T47D (cell line): ENCODE data around the gene SIDT1.

ENCODE experiments used
- DNase-seq, 2 experiments: peaks; one replicate each; pipeline versions ENCODE4 v3.0.0 to v3.0.0-alpha.2; 2011 to 2012; ENCODE audit warnings: low read depth in 1 of 2, low spot score in 1 of 2
- JUND ChIP-seq: IDR thresholded peaks from 2 replicates; pipeline ENCODE4 v1.6.1; 2012; ENCODE audit warnings: low read depth
- in situ Hi-C: cut with HindIII; loops from 2 replicates; pipeline ENCODE4 v1.10.0; 2016; ENCODE audit warnings: low sequenced_read_pairs, low pct_unique_long_range_greater_than_20kb

SIDT1 gene

GRCh38 chr3:113552851-113553250 is 20.5 kb downstream of the SIDT1 start:
- TF ChIP-seq JUND, result no peak
- in situ Hi-C loops, result no loop called here
- peak in 1 of 2 experiments; percentile 55 for DNase-seq

GRCh38 chr3:113555138-113555537 is 22.8 kb downstream of the SIDT1 start:
- no peak for TF ChIP-seq JUND
- in situ Hi-C loops, result no loop called here
- DNase-seq, result no peak

GRCh38 chr3:113556316-113556945 is 24.1 kb downstream of the SIDT1 start:
- TF ChIP-seq JUND, result no peak
- in situ Hi-C loops, result no loop called here
- no peak for DNase-seq

- DNase-seq, result no peak
- in situ Hi-C loops, result no loop called here
- no peak for TF ChIP-seq JUND
Measured at GRCh38 chr3:113556946-113557335, 24.6 kb downstream of the SIDT1 start.

- in situ Hi-C loops, result no loop called here
- DNase-seq, result peak in 1 of 2 experiments; percentile 64
Measured at GRCh38 chr3:113557374-113557773, 25.0 kb downstream of the SIDT1 start.

GRCh38 chr3:113559009-113559408 is 26.7 kb downstream of the SIDT1 start:
- in situ Hi-C loops, result no loop called here
- TF ChIP-seq JUND, result no peak
- DNase-seq, result no peak

More at GRCh38 chr3:113557374-113557773, 25.0 kb downstream of the SIDT1 start:
- TF ChIP-seq JUND, result no peak

DNA sequence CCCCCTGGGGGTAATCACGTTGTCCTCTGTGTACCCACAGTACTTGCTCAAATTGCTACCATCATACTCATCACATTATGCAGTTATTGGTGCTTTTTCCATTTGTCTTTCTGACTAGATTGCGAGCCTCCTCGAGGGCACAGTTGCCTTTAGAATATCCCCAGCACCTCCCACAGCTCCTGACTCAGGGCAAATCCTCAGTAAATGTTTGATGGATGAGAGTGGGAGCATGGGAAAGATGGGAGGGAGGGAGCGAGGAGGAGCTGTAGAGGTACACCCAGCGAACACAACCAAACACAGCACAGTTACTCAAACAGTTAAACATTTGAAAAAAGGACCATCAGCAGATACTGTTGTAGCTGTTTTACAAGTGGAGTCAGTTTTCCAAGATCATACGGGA is 27.9 kb downstream of the SIDT1 start:
- no peak for TF ChIP-seq JUND
- no peak for DNase-seq
- in situ Hi-C loops, result no loop called here

GRCh38 chr3:113560831-113561623 is 28.7 kb downstream of the SIDT1 start:
- in situ Hi-C loops, result no loop called here
- DNase-seq, result no peak
- TF ChIP-seq JUND, result no peak

- no peak for DNase-seq
- TF ChIP-seq JUND, result no peak
- in situ Hi-C loops, result no loop called here
Measured at GRCh38 chr3:113565555-113565954, 33.2 kb downstream of the SIDT1 start.

GRCh38 chr3:113570158-113570557 is 37.8 kb downstream of the SIDT1 start:
- no peak for DNase-seq
- in situ Hi-C loops, result no loop called here
- TF ChIP-seq JUND, result no peak

DNA sequence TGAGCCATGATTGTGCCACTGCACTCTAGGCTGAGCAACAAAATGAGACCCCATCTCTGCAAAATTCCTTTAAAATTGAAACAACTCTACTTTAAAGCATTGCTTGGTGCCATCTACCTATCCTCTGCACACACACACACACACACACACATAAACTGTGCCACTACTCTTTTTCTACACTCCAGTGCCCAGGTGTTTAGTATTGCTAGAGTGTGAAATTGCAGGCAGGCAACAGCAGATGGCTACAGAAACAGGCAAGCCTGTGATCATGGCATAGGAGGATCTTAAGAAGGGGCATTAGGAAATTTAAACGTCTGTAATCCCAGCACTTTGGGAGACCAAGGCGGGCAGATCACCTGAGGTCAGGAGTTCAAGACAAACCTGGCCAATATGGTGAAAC is 39.0 kb downstream of the SIDT1 start:
- no peak for DNase-seq
- in situ Hi-C loops, result no loop called here
- TF ChIP-seq JUND, result no peak

DNA sequence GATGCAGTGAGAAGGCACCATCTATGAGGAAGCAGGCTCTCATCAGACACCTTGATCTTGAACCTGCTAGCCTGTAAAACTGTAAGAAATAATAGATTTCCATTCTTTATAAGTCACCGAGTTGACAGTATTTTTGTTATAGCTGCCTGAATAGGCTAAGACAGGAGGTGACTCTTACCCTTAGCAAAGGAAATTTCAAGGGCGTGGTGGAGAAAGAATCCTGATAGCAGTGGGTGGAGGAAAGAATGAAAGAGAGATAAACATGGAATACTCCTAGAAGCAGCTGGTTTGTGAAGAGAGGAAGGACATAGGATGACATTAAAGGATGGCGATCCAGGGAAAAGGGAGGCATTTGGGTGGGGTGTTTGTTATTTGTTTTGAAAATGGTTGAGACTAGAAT is 41.4 kb downstream of the SIDT1 start:
- TF ChIP-seq JUND, result no peak
- in situ Hi-C loops, result no loop called here
- DNase-seq, result no peak

GRCh38 chr3:113574213-113574612 is 41.9 kb downstream of the SIDT1 start:
- no peak for DNase-seq
- no peak for TF ChIP-seq JUND
- in situ Hi-C loops, result no loop called here
